Neural crest cell (in vitro differentiated cells): Measurements from ENCODE around the gene ALS2CL. TPM values are rescaled to one million over a fixed set of nuclear protein-coding genes. Genes with fewer than 3 reads are reported as not detected.

Experiments used
- DNase-seq: peaks from one replicate; pipeline ENCODE4 v3.0.0; 2021; ENCODE audit warnings: low read depth, mixed read lengths, low spot score
- H3K27ac Mint-ChIP-seq: one replicate; pipeline ENCODE4 v1.8.0; 2021; ENCODE audit warnings: mild to moderate bottlenecking, mixed read lengths; ENCODE audit not compliant: unreplicated experiment
- H3K27me3 Mint-ChIP-seq: 2 replicates; pipeline ENCODE4 v1.8.0; 2021; ENCODE audit warnings: low read depth, mild to moderate bottlenecking, mixed read lengths
- H3K36me3 Mint-ChIP-seq: 2 replicates; pipeline ENCODE4 v1.8.0; 2021; ENCODE audit warnings: low read depth, mild to moderate bottlenecking, mixed read lengths
- H3K4me1 Mint-ChIP-seq: 2 replicates; pipeline ENCODE4 v1.8.0; 2021; ENCODE audit warnings: mixed read lengths
- H3K4me3 Mint-ChIP-seq: one replicate; pipeline ENCODE4 v1.8.0; 2021; ENCODE audit warnings: mild to moderate bottlenecking, mixed read lengths
- H3K9me3 Mint-ChIP-seq: 2 replicates; pipeline ENCODE4 v1.8.0; 2021; ENCODE audit warnings: mixed read lengths
- CTCF ChIP-seq: fragments of 200-600 bp; sonication (generic); conservative IDR thresholded peaks from 2 replicates; pipeline ENCODE4 v1.5.0; 2021; ENCODE audit warnings: antibody characterized with exemption, mild to moderate bottlenecking
- total RNA-seq: library from RNA; stranded (reverse); gene quantifications from 2 replicates; pipeline ENCODE4 v1.2.1, GENCODE V29; 2021

ALS2CL gene
- total RNA-seq, 1 donor from 2014 or later: 0.26 TPM

DNA sequence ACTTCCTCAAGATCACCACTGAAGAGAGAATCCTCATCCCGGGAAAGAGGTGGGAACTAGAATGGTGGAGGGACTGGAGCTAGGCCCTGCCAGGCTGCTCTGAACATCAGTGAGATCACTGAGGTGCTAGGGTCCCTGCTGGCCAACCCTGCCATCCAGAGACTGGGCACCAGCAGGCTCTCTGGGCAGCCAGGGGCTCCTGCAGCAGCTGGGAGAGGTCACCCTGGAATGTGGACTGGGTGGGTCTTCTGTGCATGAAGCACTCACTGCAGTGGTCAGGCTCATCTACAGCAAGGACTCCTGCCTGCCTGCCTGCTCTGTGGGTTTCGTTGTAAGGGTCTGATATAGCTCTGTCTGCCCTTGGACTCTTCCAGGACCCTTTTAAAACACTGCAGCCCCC is 24.9 kb downstream of the ALS2CL start:
- peaks cover 2% of the 10 kb centered on the region for H3K4me1 Mint-ChIP-seq

GRCh38 chr3:46668116-46668515 is 25.4 kb downstream of the ALS2CL start:
- TF ChIP-seq CTCF: no peak
- Mint-ChIP-seq H3K9me3 (no peaks in the 10 kb centered on the region), H3K4me1 (peaks cover 7% of the 10 kb centered on the region), H3K36me3 (no peaks in the 10 kb centered on the region), H3K27ac (no peak overlapping the region), H3K27me3 (no peaks in the 10 kb centered on the region), H3K4me3 (no peak overlapping the region)
- no peak for DNase-seq

More for the DNA sequence above, 24.9 kb downstream of the ALS2CL start:
- no peak overlapping the region for H3K27ac Mint-ChIP-seq
- H3K27me3 Mint-ChIP-seq: no peaks in the 10 kb centered on the region
- no peak for TF ChIP-seq CTCF
- H3K36me3 Mint-ChIP-seq: no peaks in the 10 kb centered on the region
- no peak for DNase-seq
- no peak overlapping the region for H3K4me3 Mint-ChIP-seq
- no peaks in the 10 kb centered on the region for H3K9me3 Mint-ChIP-seq

GRCh38 chr3:46667657-46668056 is 25.8 kb downstream of the ALS2CL start:
- TF ChIP-seq CTCF: no peak
- no peaks in the 10 kb centered on the region for H3K27me3 Mint-ChIP-seq
- no peak for DNase-seq
- no peaks in the 10 kb centered on the region for H3K9me3 Mint-ChIP-seq
- peak overlapping the region; percentile 35 for H3K27ac Mint-ChIP-seq
- H3K4me1 Mint-ChIP-seq: peaks cover 11% of the 10 kb centered on the region
- no peak overlapping the region for H3K4me3 Mint-ChIP-seq
- no peaks in the 10 kb centered on the region for H3K36me3 Mint-ChIP-seq

DNA sequence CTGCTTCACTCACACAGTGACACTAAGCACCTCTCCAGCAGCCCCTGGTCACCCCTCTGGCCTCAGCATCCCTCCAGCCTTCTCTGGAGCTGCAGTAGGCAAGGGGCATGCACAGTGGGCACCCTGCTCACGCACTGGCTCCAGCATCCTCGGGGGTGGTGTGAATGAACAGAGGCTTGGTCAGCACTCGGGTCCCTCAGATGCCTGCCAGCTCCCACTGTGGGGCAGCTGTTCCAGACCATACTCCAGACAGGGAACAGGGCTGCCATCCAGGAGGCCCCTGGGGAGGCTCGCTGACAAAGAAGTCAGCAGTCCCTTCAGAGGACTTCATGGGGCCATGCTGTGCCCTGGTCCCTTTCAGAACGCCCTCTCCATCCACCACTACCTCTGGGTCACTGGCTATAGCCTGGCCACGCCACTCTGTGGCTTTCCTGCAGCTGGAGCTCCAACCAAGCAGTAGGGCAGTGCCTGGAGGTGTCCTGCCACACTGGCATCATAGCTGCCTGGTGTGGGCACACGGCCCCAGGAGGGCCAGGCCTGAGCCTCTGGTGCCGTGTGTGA is 26.3 kb downstream of the ALS2CL start:
- Mint-ChIP-seq H3K36me3 (no peaks in the 10 kb centered on the region), H3K4me3 (no peak overlapping the region), H3K9me3 (no peaks in the 10 kb centered on the region), H3K4me1 (peaks cover 16% of the 10 kb centered on the region), H3K27me3 (no peaks in the 10 kb centered on the region), H3K27ac (no peak overlapping the region)
- no peak for TF ChIP-seq CTCF
- no peak for DNase-seq

- Mint-ChIP-seq H3K27ac (no peak overlapping the region), H3K36me3 (no peaks in the 10 kb centered on the region), H3K9me3 (no peaks in the 10 kb centered on the region), H3K4me1 (peaks cover 22% of the 10 kb centered on the region), H3K27me3 (no peaks in the 10 kb centered on the region), H3K4me3 (no peak overlapping the region)
- TF ChIP-seq CTCF: no peak
- DNase-seq: no peak
These were observed 27.0 kb downstream of the ALS2CL start for GRCh38 chr3:46666453-46666845.
